Panc1 (cell line): ENCODE measurements around the gene EML5. TPM values are rescaled to one million over a fixed set of nuclear protein-coding genes. Genes with fewer than 3 reads are reported as not detected.

ENCODE experiments used
- ATAC-seq: fragments of 200-7000 bp; cut with Tn5 transposase; 2 replicates; pipeline ENCODE4 v1.9.1; 2020; ENCODE audit warnings: mild to moderate bottlenecking, moderate library complexity
- BruUV-seq: library from RNA; stranded (reverse); fragments of 400-500 nt; replicated peaks from 2 replicates; lab custom pipeline; 2021; lab: Mats Ljungman, UMichigan
- CTCF ChIA-PET: fragments of 300-600 bp; sonication (Branson Sonifier 250); formaldehyde crosslinking; loops from one replicate; lab custom pipeline; 2022; ENCODE audit warnings: antibody characterized with exemption; lab: Charles Lee
- POLR2A ChIA-PET: fragments of 300-600 bp; sonication (Branson Sonifier 250); formaldehyde crosslinking; loops from one replicate; lab custom pipeline; 2022; ENCODE audit warnings: antibody characterized with exemption; lab: Charles Lee
- DNase-seq: peaks from one replicate; pipeline ENCODE4 v3.0.0-alpha.2; 2010; ENCODE audit warnings: low read depth, low spot score
- H3K27ac ChIP-seq: 2 replicates; pipeline ENCODE4 v1.5.1; 2011; ENCODE audit warnings: mild to moderate bottlenecking, low read length, inconsistent platforms
- H3K27me3 ChIP-seq: fragments of 200-500 bp; sonication (Bioruptor generic); 2 replicates; pipeline ENCODE4 v1.6.0; 2014; ENCODE audit warnings: low read length, inconsistent platforms; ENCODE audit not compliant: control insufficient read depth, insufficient read depth
- H3K36me3 ChIP-seq: fragments of 200-500 bp; sonication (Bioruptor generic); 2 replicates; pipeline ENCODE4 v1.5.1; 2014; ENCODE audit warnings: inconsistent platforms, mild to moderate bottlenecking, low read length, moderate library complexity; ENCODE audit not compliant: control insufficient read depth, insufficient read depth
- H3K4me1 ChIP-seq: 2 replicates; pipeline ENCODE4 v1.5.1; 2011; ENCODE audit warnings: inconsistent platforms, mild to moderate bottlenecking, low read length, moderate library complexity; ENCODE audit not compliant: control insufficient read depth, insufficient read depth
- H3K4me3 ChIP-seq, 2 experiments: 2 replicates each; pipeline ENCODE4 v1.5.1; 2011 to 2012; ENCODE audit warnings: low read depth in 2 of 2, low read length in 2 of 2, mild to moderate bottlenecking in 2 of 2, inconsistent platforms in 1 of 2, moderate library complexity in 1 of 2
- H3K9me3 ChIP-seq: fragments of 200-500 bp; sonication (Bioruptor generic); 2 replicates; pipeline ENCODE4 v1.5.1; 2014; ENCODE audit warnings: low read depth, mild to moderate bottlenecking, inconsistent platforms, low read length, moderate library complexity; ENCODE audit not compliant: control insufficient read depth, insufficient read depth
- CTCF ChIP-seq: fragments of 450-650 bp; IDR thresholded peaks from 2 replicates; pipeline ENCODE4 v1.5.1; 2017; ENCODE audit warnings: mild to moderate bottlenecking
- POLR2AphosphoS5 ChIP-seq: IDR thresholded peaks from 2 replicates; pipeline ENCODE4 v1.6.1; 2012; ENCODE audit warnings: mild to moderate bottlenecking, low read depth, low read length, moderate library complexity
- REST ChIP-seq, 2 experiments: IDR thresholded peaks; 2 replicates each; pipeline ENCODE4 v1.6.1; 2011 to 2012; ENCODE audit warnings: low read depth in 2 of 2, control low read depth in 1 of 2, low read length in 1 of 2, mild to moderate bottlenecking in 1 of 2, moderate library complexity in 1 of 2; ENCODE audit not compliant: insufficient read depth in 1 of 2
- SIN3A ChIP-seq: IDR thresholded peaks from 2 replicates; pipeline ENCODE4 v1.6.1; 2012; ENCODE audit warnings: low read depth, mild to moderate bottlenecking, low read length, moderate library complexity, borderline replicate concordance; ENCODE audit not compliant: insufficient read depth
- TCF7L2 ChIP-seq: IDR thresholded peaks from 2 replicates; pipeline ENCODE4 v1.6.1; 2011; ENCODE audit warnings: mild to moderate bottlenecking, low read depth, low read length, inconsistent platforms
- in situ Hi-C: cut with HindIII; loops from 2 replicates; pipeline ENCODE4 v1.10.0; 2016; ENCODE audit warnings: low sequenced_read_pairs, low pct_unique_long_range_greater_than_20kb
- intact Hi-C: fragments of 100-400 bp; cut with micrococcal nuclease; formaldehyde crosslinking; loops from one replicate; pipeline ENCODE4 v1.10.0; 2022; ENCODE audit not compliant: unreplicated experiment
- total RNA-seq: library from RNA; stranded (reverse); gene quantifications from one replicate; pipeline ENCODE4 v1.2.1, GENCODE V29; 2021; ENCODE audit not compliant: unreplicated experiment

Gene EML5
- total RNA-seq, 1 experiment from 2014 or later, result 0.10 TPM

- CTCF ChIA-PET, result no interaction called here
- no peak for ATAC-seq
- no peaks in the 10 kb centered on the region for H3K4me1 ChIP-seq
- no peaks in the 10 kb centered on the region for H3K36me3 ChIP-seq
- no peaks in the 10 kb centered on the region for H3K9me3 ChIP-seq
- H3K27ac ChIP-seq, result no peak overlapping the region
- no peaks in the 10 kb centered on the region for H3K27me3 ChIP-seq
- H3K4me3 ChIP-seq, result no peak overlapping the region
- DNase-seq, result no peak
- intact Hi-C loops (no loop called here), in situ Hi-C loops (no loop called here)
- POLR2A ChIA-PET, result no interaction called here
- BruUV-seq, result no TSS peak
- TF ChIP-seq TCF7L2 (no peak), CTCF (no peak), REST (IDR thresholded peaks at IDR 0.05; ENCODE audit: insufficient read depth in 1 of 2, low read depth in 2 of 2, low read length in 1 of 2) (no peak), POLR2AphosphoS5 (no peak), SIN3A (no peak)
These were observed 164.7 kb downstream of the EML5 start for GRCh38 chr14:88628033-88628432.

GRCh38 chr14:88625671-88626070 is 167.1 kb downstream of the EML5 start:
- in situ Hi-C loops, result no loop called here
- ChIA-PET POLR2A (no interaction called here), CTCF (no interaction called here)
- Histone ChIP-seq H3K36me3 (no peaks in the 10 kb centered on the region), H3K4me1 (no peaks in the 10 kb centered on the region), H3K27ac (no peak overlapping the region), H3K9me3 (no peaks in the 10 kb centered on the region), H3K4me3 (no peak overlapping the region), H3K27me3 (no peaks in the 10 kb centered on the region)
- DNase-seq (no peak), ATAC-seq (no peak)
- BruUV-seq, result no TSS peak
- TF ChIP-seq SIN3A, result no peak
- no peak for TF ChIP-seq CTCF
- no peak for TF ChIP-seq POLR2AphosphoS5
- TF ChIP-seq TCF7L2, result no peak
- intact Hi-C loops, result no loop called here

GRCh38 chr14:88621100-88621499 is 171.7 kb downstream of the EML5 start:
- H3K4me3 ChIP-seq, result no peak overlapping the region
- ChIA-PET CTCF (no interaction called here), POLR2A (no interaction called here)
- no peaks in the 10 kb centered on the region for H3K36me3 ChIP-seq
- no TSS peak for BruUV-seq
- no peaks in the 10 kb centered on the region for H3K4me1 ChIP-seq
- H3K9me3 ChIP-seq, result no peaks in the 10 kb centered on the region
- no peak for TF ChIP-seq CTCF
- no peak for TF ChIP-seq POLR2AphosphoS5
- no peak for TF ChIP-seq SIN3A
- TF ChIP-seq REST (IDR thresholded peaks at IDR 0.05; ENCODE audit: insufficient read depth in 1 of 2, low read depth in 2 of 2, low read length in 1 of 2), result no peak
- no peak for TF ChIP-seq TCF7L2
- DNase-seq (no peak), ATAC-seq (no peak)
- intact Hi-C loops, result no loop called here
- H3K27me3 ChIP-seq, result no peaks in the 10 kb centered on the region
- in situ Hi-C loops, result no loop called here
- no peak overlapping the region for H3K27ac ChIP-seq
